ENCODE data around the gene CTPS2.

Gene CTPS2

DNA sequence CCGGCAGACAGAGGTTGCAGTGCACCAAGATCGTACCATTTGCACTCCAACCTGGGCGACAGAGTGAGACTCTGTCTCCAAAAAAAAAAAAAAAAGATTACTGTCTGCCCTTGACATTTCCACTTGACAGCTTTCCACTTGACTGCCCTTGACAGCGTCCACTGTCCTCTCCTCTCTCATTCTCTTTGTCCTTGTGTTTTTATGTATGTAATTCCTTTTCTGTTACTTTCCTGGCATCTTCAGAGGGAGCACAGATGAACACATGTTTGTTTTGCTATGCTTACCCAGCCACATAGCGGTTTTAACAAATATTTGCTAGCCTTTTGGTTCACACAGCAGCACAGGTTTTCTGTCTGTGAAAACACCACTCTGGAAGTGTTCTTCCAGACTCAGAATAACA lies 33.2 kb upstream of the CTPS2 start:
- peaks cover 8% of the 10 kb centered on the region; the same call in 1 of the 2 replicates for H3K36me3 ChIP-seq

DNA sequence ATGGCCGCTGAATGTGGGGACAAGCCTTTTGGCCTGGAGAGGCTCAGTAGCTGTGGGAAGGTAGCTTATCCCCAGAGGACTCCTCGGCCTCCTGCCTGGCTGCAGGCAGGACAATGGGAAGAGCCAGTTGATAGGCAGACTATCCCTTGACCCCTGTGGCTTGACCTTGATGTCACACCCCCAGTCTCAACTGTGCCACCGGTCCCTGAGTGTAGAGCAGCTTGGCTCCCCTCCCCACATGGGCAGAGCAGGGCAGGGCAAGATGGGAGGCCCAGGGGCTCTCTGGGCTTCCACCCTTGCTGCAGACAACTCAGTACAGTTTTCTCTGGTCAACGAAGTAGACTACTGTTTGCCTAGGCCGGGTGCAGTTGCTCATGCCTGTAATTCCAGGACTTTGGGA lies 32.6 kb upstream of the CTPS2 start:
- H3K27me3 ChIP-seq, result no peaks in the 10 kb centered on the region
- TF ChIP-seq, protein P1, sequence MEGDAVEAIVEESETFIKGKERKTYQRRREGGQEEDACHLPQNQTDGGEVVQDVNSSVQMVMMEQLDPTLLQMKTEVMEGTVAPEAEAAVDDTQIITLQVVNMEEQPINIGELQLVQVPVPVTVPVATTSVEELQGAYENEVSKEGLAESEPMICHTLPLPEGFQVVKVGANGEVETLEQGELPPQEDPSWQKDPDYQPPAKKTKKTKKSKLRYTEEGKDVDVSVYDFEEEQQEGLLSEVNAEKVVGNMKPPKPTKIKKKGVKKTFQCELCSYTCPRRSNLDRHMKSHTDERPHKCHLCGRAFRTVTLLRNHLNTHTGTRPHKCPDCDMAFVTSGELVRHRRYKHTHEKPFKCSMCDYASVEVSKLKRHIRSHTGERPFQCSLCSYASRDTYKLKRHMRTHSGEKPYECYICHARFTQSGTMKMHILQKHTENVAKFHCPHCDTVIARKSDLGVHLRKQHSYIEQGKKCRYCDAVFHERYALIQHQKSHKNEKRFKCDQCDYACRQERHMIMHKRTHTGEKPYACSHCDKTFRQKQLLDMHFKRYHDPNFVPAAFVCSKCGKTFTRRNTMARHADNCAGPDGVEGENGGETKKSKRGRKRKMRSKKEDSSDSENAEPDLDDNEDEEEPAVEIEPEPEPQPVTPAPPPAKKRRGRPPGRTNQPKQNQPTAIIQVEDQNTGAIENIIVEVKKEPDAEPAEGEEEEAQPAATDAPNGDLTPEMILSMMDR (IDR thresholded peaks at IDR 0.05; ENCODE audit: low read depth, low read length), result no peak
- H3K36me3 ChIP-seq, result peaks cover 8% of the 10 kb centered on the region; the same call in 1 of the 2 replicates
- no peaks in the 10 kb centered on the region for H3K4me1 ChIP-seq
- H3K9me3 ChIP-seq, result no peaks in the 10 kb centered on the region
- no peak for DNase-seq
- no peak overlapping the region for H3K4me3 ChIP-seq (ENCODE audit: low read depth, low read length)

More for the DNA sequence above, 33.2 kb upstream of the CTPS2 start:
- no peaks in the 10 kb centered on the region for H3K4me1 ChIP-seq
- TF ChIP-seq, protein P1 (IDR thresholded peaks at IDR 0.05; ENCODE audit: low read depth, low read length), result no peak
- DNase-seq, result no peak
- H3K27me3 ChIP-seq, result no peaks in the 10 kb centered on the region
- no peaks in the 10 kb centered on the region for H3K9me3 ChIP-seq
- no peak overlapping the region for H3K4me3 ChIP-seq (ENCODE audit: low read depth, low read length)

DNA sequence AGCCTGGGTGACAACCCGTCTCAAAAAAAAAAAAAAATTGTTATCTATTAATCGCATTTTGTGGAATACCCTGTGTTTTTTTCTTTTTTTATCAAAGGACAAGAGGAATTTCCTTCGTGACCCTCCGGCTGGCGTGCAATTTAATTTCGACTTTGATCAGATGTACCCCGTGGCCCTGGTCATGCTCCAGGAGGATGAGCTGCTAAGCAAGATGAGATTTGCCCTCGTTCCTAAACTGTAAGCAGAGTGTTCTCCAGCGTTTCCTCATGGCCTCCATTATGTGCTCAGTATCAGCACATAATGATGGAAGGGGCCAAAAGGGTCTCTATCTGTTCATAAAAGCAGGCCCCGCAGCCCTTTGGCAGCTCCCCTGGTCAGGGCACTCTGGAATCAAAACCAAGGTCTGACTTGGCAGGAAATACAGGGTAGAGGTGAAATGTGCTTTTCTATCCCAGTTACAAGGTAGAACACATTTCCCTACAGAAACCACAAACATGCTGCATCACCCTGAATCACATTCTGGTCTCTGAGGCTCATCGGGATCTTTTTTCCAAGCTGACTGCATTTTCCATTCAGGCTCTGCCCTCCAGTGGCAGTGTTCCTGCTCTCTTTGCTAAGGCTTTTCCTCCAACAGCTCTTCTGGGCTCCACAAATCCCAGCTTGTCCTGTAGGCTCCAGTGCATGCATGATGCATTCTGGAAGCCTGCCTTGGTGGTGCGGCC lies 31.3 kb upstream of the CTPS2 start:
- no peak overlapping the region for H3K4me3 ChIP-seq (ENCODE audit: low read depth, low read length)
- TF ChIP-seq, protein P1 (IDR thresholded peaks at IDR 0.05; ENCODE audit: low read depth, low read length), result no peak
- DNase-seq, result no peak

DNA sequence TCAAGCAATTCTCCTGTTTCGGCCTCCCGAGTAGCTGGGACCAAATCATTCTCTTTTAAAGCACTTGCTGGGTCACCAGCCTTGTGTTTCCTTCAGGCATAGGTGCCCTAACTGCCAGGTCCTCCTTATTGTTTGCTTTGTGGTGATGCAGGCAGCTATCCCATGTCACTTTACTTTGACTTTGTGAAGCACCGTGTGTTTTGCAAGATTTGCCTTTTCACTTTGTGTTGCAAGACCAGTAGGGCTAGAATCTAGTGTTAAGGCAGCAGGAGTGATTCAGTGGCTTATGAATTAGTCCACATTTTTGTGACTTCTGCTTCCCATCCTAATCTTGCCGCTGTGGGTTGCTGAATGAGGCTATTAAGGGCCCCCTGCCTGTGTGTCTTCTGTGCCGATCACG lies 27.1 kb upstream of the CTPS2 start:
- no peak for DNase-seq
- no peaks in the 10 kb centered on the region for H3K9me3 ChIP-seq
- TF ChIP-seq, protein P1 (IDR thresholded peaks at IDR 0.05; ENCODE audit: low read depth, low read length), result no peak
- no peak overlapping the region for H3K4me3 ChIP-seq (ENCODE audit: low read depth, low read length)
- no peaks in the 10 kb centered on the region for H3K27me3 ChIP-seq
- H3K4me1 ChIP-seq, result no peaks in the 10 kb centered on the region
- peaks cover 17% of the 10 kb centered on the region for H3K36me3 ChIP-seq

More for the DNA sequence above, 31.3 kb upstream of the CTPS2 start:
- Histone ChIP-seq H3K36me3 (peaks cover 8% of the 10 kb centered on the region; the same call in 1 of the 2 replicates), H3K27me3 (no peaks in the 10 kb centered on the region), H3K9me3 (no peaks in the 10 kb centered on the region), H3K4me1 (no peaks in the 10 kb centered on the region)

DNA sequence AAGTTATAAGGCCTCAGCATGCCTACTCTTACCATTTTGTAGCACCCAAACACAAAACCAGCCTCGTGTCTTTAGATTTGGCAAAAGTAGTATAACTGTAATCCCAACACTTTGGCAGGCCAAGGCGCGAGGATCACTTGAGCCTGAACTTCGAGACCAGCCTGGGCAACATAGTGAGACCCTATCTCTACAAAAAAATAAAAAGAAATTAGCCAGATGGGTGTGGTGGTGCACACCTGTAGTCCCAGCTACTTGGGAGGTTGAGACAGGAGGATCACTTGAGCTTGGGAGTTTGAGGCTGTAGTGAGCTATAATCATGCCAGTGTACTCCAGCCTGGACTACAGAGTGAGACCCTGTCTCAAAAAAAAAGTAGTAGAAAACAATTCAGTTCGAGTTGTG lies 24.6 kb upstream of the CTPS2 start:
- no peak for DNase-seq
- Histone ChIP-seq H3K9me3 (no peaks in the 10 kb centered on the region), H3K27me3 (no peaks in the 10 kb centered on the region), H3K4me1 (no peaks in the 10 kb centered on the region), H3K4me3 (ENCODE audit: low read depth, low read length) (no peak overlapping the region), H3K36me3 (peaks cover 9% of the 10 kb centered on the region)
- TF ChIP-seq, protein P1 (IDR thresholded peaks at IDR 0.05; ENCODE audit: low read depth, low read length), result no peak

DNA sequence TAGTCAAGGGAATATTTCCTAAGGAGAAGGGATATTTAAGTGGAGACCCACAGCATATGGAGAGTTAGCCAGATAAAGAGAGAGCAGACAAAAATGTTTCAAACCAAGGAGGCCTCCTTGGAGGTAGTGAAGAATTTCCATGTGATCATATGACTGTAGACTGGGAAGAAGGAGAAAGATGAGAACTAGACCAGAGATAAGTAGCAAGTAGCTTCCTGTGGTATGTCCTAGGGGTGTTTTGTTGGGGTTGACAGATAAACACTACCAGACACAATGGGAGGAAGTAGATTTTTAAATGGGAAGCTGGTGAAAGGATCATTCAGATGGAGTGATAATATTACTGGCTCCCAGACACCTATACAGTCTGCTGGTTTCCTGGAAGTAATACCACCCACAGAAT lies 20.5 kb upstream of the CTPS2 start:
- no peak for DNase-seq
- Histone ChIP-seq H3K4me3 (ENCODE audit: low read depth, low read length) (no peak overlapping the region), H3K36me3 (peaks cover 9% of the 10 kb centered on the region), H3K9me3 (no peaks in the 10 kb centered on the region), H3K4me1 (no peaks in the 10 kb centered on the region), H3K27me3 (no peaks in the 10 kb centered on the region)
- TF ChIP-seq, protein P1 (IDR thresholded peaks at IDR 0.05; ENCODE audit: low read depth, low read length), result no peak
